ENCODE data around the gene MXD3.

The MXD3 gene

GRCh38 chr5:177301503-177302165, 10.1 kb downstream of the MXD3 start:
- peak overlapping the region in 1 of 2 donors; percentile 81 for H3K4me3 ChIP-seq

GRCh38 chr5:177300951-177301350, 10.7 kb downstream of the MXD3 start:
- Histone ChIP-seq H3K27me3 (no peaks in the 10 kb centered on the region), H3K27ac (peak overlapping the region in 1 of 2 donors; percentile 26), H3K9me3 (no peaks in the 10 kb centered on the region), H3K36me3 (peaks cover 0 to 21% (median 14%) of the 10 kb centered on the region in 3 donors), H3K4me3 (no peak overlapping the region), H3K4me1 (peaks cover 0 to 59% (median 33%) of the 10 kb centered on the region in 4 donors)
- intact Hi-C loops (cut with DNase I; ENCODE audit: low total_unique reads): loop anchor here (10.0 kb wide), 1 partner anchor 186 kb away; no protein-coding TSS in a partner anchor
- peak in 1 of 2 donors; percentile 4 for DNase-seq
- no peak for TF ChIP-seq CTCF (IDR thresholded peaks at IDR 0.05)

More at GRCh38 chr5:177301503-177302165, 10.1 kb downstream of the MXD3 start:
- H3K27me3 ChIP-seq: no peaks in the 10 kb centered on the region
- intact Hi-C loops (cut with DNase I; ENCODE audit: low total_unique reads): loop anchor here (10.0 kb wide), 1 partner anchor 187 kb away; no protein-coding TSS in a partner anchor
- peaks cover 0 to 52% (median 33%) of the 10 kb centered on the region in 4 donors for H3K4me1 ChIP-seq
- H3K27ac ChIP-seq: no peak overlapping the region
- peaks cover 0 to 21% (median 11%) of the 10 kb centered on the region in 3 donors for H3K36me3 ChIP-seq
- DNase-seq: peak in 1 of 2 donors; percentile 61
- no peak for TF ChIP-seq CTCF (IDR thresholded peaks at IDR 0.05)
- no peaks in the 10 kb centered on the region for H3K9me3 ChIP-seq

GRCh38 chr5:177300236-177300880, 11.3 kb downstream of the MXD3 start:
- DNase-seq: peak; percentile 62 to 72
- intact Hi-C loops (cut with DNase I; ENCODE audit: low total_unique reads): loop anchor here (10.0 kb wide), 1 partner anchor 186 kb away; no protein-coding TSS in a partner anchor
- Histone ChIP-seq H3K4me3 (no peak overlapping the region), H3K4me1 (peaks cover 0 to 54% (median 33%) of the 10 kb centered on the region in 4 donors), H3K9me3 (no peaks in the 10 kb centered on the region), H3K27me3 (no peaks in the 10 kb centered on the region), H3K27ac (peak overlapping the region; percentile 25 to 26), H3K36me3 (peaks cover under 1 to 21% (median 14%) of the 10 kb centered on the region in 3 donors)
- TF ChIP-seq CTCF (IDR thresholded peaks at IDR 0.05): no peak

GRCh38 chr5:177299697-177300096, 12.0 kb downstream of the MXD3 start:
- DNase-seq: no peak
- no peaks in the 10 kb centered on the region for H3K9me3 ChIP-seq
- no peaks in the 10 kb centered on the region for H3K27me3 ChIP-seq
- TF ChIP-seq CTCF (IDR thresholded peaks at IDR 0.05): no peak
- peaks cover 0 to 48% (median 29%) of the 10 kb centered on the region in 4 donors for H3K4me1 ChIP-seq
- no peak overlapping the region for H3K4me3 ChIP-seq
- intact Hi-C loops (cut with DNase I; ENCODE audit: low total_unique reads): loop anchor here (10.0 kb wide), 1 partner anchor 185 kb away; no protein-coding TSS in a partner anchor
- H3K36me3 ChIP-seq: peaks cover 7 to 26% (median 20%) of the 10 kb centered on the region in 3 donors
- H3K27ac ChIP-seq: peak overlapping the region; percentile 25 to 26

GRCh38 chr5:177297922-177298321, 13.8 kb downstream of the MXD3 start:
- H3K36me3 ChIP-seq: peaks cover 24 to 44% (median 38%) of the 10 kb centered on the region in 3 donors
- H3K4me1 ChIP-seq: peaks cover 0 to 41% (median 22%) of the 10 kb centered on the region in 4 donors
- no peaks in the 10 kb centered on the region for H3K27me3 ChIP-seq
- H3K9me3 ChIP-seq: no peaks in the 10 kb centered on the region
- intact Hi-C loops (cut with DNase I; ENCODE audit: low total_unique reads): no loop called here
- no peak for DNase-seq
- H3K27ac ChIP-seq: no peak overlapping the region
- no peak overlapping the region for H3K4me3 ChIP-seq
- no peak for TF ChIP-seq CTCF (IDR thresholded peaks at IDR 0.05)

All from tibial artery (tissue), 4 donors.